GM21723 (cell line): ENCODE measurements around the gene ZCCHC8.

Source experiments
- ATAC-seq: cut with Tn5 transposase; IDR thresholded peaks from one replicate; pipeline ENCODE4 v1.9.1; 2021; ENCODE audit warnings: mild to moderate bottlenecking, moderate library complexity; ENCODE audit not compliant: unreplicated experiment

ZCCHC8 gene

GRCh38 chr12:122500685-122501488 lies at the start of gene ZCCHC8:
Gene ZCCHC8 (minus strand): TSS chr12:122500932. CDS start chr12:122500840, 92 bp downstream.
- ATAC-seq, result peak; percentile 89

DNA sequence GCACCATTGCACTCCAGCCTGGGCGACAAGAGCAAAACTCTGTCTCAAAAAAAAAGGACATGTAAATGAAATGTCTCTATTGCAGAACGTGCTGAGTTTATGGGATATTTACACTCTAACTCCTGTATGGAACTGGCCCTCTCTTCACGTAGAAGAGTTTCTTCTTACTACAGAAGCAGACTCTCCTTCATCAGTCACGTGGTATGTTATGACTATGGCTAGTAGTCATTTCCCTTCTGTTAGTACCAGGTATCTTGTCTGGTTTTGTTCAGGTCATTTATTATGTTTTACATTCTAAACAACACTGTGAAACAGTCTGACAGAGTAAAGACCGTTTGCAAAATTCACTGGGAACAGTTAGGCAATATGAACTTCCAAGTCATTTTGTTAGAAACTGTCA lies 46.6 kb upstream of the ZCCHC8 start:
- no peak for ATAC-seq

GRCh38 chr12:122545855-122546254 lies 45.1 kb upstream of the ZCCHC8 start:
- no peak for ATAC-seq

DNA sequence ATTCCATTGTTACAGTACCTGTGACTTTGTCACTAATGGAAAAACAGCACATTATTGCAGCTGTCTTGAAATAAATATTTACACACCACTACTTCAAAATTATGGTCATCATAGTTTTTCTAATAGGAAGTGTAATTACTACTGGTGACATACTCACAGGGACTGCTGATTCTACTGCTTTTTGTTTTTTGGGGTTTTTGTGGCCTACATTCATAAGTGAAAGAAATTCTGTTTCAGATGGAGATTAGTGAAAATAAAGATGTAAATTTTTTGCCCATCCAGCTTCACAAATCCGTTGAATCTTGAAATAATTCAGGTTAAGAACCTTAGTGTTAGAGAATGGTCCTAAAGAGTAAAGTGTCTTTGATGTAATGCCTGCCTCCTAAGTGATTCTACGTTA lies 43.8 kb upstream of the ZCCHC8 start:
- ATAC-seq, result peak; percentile 49

DNA sequence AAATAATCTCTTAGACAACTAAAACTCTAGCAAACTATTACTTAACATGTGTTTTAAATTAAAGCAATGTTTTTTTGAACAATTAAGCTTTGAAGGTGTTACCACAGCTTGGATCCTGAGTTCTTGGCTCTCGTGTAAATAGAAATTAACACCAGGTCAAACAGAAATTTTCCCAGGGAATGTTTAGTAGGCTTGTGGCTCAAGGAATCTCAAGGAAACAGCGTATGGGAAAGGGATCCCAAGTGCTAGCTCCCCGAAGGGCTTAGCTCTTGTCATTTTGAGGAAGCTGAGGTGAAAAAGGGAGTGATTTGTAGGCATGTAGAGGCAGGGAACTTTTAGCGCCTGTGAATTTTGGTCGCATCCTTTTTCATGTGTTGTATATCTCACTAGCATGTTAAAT lies 37.8 kb upstream of the ZCCHC8 start:
- ATAC-seq, result no peak

DNA sequence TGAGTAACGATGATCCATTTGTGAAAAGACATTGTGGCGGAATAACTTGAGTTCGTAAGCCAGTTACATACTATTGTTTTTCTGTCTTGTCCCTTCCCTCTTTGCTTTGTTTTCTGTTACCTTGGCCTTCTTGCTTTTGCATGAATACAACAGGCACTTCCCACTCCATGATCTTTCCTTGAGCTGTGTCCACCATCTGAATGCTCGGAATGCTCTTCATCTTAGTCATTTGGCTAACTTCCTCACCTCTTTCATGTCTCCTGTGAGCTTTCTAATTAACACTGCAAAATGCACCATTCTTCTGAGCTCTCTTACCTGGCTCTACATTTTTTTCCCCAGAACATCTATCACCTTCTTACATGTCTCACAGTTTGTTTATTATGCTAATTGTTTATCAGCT lies 36.3 kb upstream of the ZCCHC8 start:
- ATAC-seq, result no peak

- ATAC-seq, result no peak
Observed at GRCh38 chr12:122533856-122534255, 33.1 kb upstream of the ZCCHC8 start.

GRCh38 chr12:122528992-122529391 lies 28.3 kb upstream of the ZCCHC8 start:
- no peak for ATAC-seq

GRCh38 chr12:122528582-122528981 lies 27.9 kb upstream of the ZCCHC8 start:
- ATAC-seq, result no peak

GRCh38 chr12:122527478-122527944 lies 26.8 kb upstream of the ZCCHC8 start:
- no peak for ATAC-seq

- ATAC-seq, result peak; percentile 86
Observed at GRCh38 chr12:122526683-122527477, 26.1 kb upstream of the ZCCHC8 start, which contains the start of the genes KNTC1 and RSRC2. Gene KNTC1 (plus strand): TSS chr12:122527249. CDS start chr12:122530064, 2,815 bp downstream. Gene RSRC2 (minus strand): TSS chr12:122526936. CDS start chr12:122526853, 83 bp downstream.

- no peak for ATAC-seq
Observed at GRCh38 chr12:122523846-122524718, 23.4 kb upstream of the ZCCHC8 start.

GRCh38 chr12:122523280-122523679 lies 22.5 kb upstream of the ZCCHC8 start:
- no peak for ATAC-seq

- no peak for ATAC-seq
Observed at GRCh38 chr12:122520676-122521075, 19.9 kb upstream of the ZCCHC8 start.

GRCh38 chr12:122519418-122519817 lies 18.7 kb upstream of the ZCCHC8 start:
- ATAC-seq, result no peak

DNA sequence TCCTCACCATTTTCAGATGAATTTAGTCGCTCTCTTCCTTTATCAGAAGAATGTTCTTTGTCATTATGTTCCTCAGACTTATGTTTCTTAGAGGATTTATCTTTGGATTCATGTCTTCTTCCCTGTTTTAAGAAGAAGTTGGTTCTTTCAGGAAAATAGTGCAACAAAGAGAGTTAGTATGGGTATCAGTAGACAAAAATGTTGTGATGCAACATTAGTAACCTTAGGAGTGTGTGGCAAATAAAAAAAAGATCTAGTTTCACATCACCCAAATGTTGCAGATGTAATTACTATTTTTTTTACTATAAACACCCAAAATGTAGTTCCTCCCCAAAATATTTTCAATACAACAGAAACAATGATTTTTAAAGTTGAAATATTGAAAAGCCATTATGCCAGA lies 18.2 kb upstream of the ZCCHC8 start:
- no peak for ATAC-seq

- no peak for ATAC-seq
Observed at GRCh38 chr12:122517877-122518276, 17.1 kb upstream of the ZCCHC8 start.

DNA sequence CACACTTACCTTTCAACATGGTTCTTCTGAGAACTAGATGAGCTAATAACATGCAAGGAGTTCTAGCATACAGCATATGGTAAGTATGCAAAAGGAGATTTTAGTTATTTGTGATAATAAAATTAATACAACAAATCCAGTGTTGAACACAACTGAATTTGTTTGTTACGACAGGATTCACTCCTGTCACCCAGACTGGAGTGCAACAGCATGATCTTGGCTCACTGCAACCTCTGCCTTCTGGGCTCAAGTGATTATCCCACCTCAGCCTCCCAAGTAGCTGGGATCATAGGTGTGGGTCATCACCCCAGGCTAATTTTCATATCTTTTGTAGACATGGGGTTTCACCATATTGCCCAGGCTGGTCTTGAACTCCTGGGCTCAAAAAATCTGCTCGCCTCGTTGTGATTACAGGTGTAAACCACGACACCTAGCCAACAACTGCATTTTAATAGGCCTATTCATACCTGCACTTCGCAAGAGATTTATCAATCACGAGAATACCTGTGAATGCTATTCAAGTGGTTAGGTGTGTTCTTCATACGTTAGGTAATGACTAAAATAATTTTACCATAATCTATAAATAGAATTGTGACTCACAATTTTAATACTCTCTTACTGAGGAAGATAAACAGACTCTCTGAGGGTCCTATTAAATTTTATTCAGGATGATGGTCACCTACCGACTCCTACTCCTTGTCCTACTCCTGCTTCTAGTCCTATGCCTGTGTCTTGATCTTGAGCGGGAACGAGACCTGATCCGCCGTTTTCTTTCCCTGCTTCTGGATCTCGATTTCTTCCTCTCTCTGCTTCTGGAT lies 16.0 kb upstream of the ZCCHC8 start:
- no peak for ATAC-seq

DNA sequence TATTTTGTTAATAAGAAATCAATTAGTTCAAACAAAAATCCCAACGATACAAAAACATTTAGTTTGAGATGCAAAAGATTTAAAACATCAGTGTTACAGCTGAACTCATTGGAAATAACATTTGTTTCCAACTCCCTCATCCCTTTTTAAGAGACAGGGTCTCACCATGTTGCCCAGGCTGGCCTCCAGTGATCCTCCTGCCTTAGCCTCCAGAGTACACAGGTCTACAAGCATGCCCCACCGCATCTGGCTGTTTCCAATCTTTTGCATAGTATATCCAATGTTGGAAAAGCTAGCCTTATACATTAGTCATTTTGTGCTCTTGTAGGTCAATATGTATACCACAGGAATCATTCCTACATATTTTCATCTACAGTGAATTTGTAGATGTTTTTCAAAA lies 14.5 kb upstream of the ZCCHC8 start:
- no peak for ATAC-seq

GRCh38 chr12:122513660-122514059 lies 12.9 kb upstream of the ZCCHC8 start:
- ATAC-seq, result no peak
